GM10847 (cell line): Measurements from ENCODE around the gene ELOVL7.

Experiments used
- POLR2A ChIP-seq: IDR thresholded peaks from 2 replicates; pipeline ENCODE4 v1.6.1; 2011; ENCODE audit not compliant: insufficient read length; ENCODE audit errors: extremely low read depth

ELOVL7 gene

DNA sequence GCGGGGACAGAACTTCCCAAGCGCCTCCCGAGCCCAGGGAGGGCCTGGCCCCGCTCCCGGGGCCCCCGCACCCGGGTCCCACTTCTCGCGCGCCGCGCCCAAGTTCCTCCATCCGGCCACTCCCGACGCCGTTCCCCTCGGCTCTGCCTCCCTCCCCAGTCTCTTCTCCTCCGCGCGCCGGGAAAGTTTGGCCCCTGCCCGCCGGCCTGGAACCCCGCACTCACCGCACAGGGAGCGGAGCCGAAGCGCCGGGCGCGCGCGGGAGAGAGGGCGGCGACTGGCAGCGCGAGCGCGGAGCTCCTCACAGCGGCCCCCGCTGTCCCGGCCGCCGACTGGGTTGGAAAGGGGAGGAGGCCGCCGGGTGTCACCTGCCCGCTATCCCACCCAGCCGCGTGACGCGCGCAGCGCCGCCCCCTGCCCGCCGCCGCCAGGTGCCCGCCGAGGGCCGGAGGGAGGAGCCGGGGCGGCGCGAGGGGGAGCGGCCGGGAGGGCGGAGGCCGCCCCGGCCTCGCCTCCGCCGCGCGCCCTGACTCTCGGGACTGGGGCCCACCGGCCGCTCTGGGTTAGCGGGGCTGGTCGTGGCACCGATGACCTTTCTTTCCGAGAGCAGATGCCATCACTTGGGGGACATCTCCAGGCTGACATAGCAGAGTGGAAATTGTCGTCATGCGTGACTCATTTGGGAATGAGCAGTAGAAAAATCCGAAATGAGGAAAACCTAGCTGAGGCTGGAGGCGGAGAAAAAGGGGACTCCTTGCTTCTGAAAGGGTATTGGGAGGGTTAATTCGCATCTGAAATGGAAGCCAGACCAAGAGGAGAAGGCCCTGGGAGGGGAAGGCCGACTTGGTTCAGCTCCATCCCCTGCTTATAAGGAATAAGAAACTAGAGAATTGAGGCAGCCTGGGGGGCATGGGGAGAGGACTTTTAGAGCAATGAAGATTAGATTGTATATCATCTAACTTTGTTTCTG is at the start of gene ELOVL7:
Gene ELOVL7, minus strand, starts transcription at position 334 of the 970 bp plus-strand sequence. CDS start 56,872 bp downstream, outside the sequence.
- no peak for TF ChIP-seq POLR2A

DNA sequence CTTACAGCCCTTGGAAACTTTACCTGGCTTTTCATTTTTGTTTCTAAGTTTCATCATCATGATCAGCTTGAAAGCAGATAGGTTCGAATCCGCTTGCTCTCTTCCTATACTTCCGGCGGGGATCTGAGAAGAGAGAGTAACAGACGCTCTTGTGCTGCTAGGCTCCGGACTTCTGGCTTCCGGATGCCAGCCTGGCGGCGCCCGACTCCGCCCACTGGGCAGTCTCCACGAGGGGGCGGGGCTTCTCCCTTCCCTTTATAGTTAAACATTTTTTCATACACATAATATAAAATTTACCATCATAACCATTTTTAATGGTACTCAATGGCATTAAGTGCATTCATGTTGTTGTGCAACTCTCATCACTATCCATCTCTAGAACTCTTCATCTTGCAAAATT is 49.5 kb upstream of the ELOVL7 start:
- TF ChIP-seq POLR2A: no peak

DNA sequence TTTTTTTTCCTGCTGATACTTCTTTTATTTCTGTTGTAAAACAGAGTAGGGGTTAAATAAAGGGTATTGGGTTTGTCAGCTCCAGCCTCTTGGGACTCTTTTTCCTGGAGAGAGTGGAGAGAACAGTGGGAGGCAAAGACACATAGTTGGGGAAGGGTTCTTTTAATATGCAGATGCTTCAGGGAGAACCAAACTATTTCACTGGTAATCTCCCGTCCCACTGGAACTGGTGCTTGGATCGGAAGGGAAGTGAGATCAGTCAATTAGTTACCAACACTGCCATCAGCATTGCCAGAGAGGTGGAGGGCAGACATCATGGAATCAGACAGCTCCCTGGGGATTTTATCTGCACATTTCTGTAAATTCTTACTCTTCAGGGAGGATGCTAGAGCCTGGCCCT is 47.6 kb upstream of the ELOVL7 start:
- TF ChIP-seq POLR2A: no peak

DNA sequence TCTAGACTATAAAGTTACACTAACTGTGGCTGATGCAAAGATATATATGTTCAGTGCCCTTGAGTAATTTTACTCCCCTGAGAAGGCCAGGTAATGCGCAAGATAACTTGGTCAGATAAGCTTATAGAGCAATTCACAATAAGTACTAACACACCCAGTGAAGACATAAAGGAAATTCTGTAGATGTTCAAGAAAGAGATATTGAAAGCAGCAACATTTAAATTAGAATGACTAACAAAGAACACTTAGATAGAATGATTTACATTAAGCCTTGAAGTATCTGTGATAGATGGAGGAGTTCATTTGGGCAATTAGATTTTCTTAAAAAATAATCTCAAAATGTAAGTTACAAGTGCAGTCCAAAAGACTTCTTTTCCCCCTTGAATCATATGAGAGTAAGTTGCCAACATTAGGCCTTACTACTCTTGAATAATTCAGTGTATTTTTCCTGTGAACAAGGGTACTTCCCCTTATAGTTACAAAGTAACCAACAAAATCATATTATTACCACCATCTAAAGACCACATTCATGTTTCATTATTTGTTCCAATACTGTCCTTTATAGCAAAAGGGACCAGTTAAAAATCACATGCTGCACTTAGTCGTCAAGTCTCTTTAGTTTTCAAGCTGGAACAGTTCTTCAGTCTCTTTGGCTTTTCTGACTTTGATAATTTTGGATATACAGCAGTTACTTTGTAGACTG is 44.4 kb upstream of the ELOVL7 start:
- no peak for TF ChIP-seq POLR2A

DNA sequence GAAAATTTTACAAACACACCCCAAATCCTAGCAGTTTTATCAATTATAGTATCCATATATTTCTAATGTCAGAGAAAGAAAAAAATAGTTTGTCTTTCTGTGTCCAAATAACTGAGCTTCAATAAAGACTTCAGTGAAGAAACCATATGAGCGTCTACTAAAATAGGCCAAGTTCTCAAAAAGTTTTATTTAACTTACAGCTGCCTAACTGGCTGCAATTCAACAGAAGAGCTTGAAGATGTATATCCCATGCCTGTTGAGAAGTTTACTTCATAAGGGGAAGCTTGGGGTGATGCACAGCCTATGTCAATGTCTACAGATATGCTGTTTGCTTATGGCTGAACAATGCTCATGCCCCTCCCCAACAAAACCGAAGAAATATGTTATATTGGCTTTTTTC is 43.7 kb upstream of the ELOVL7 start:
- TF ChIP-seq POLR2A: no peak

DNA sequence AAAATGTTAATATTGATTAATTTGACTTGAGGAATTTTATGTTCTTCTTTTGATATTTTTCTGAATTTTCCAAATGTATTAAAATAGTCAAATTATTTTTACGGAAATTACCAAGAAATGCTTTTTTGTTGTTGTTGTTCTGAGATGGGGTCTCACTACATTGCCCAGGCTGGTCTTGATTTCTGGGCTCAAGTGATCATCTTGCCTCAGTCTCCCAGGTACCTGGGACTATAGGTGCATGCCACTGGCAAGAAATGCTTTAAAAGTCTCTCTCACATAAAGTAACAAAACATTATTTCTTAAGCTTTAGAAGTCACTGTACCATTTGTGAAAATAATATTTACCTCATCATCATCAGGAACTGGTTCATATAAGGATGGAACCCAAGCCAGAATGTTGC is 43.0 kb upstream of the ELOVL7 start:
- no peak for TF ChIP-seq POLR2A

DNA sequence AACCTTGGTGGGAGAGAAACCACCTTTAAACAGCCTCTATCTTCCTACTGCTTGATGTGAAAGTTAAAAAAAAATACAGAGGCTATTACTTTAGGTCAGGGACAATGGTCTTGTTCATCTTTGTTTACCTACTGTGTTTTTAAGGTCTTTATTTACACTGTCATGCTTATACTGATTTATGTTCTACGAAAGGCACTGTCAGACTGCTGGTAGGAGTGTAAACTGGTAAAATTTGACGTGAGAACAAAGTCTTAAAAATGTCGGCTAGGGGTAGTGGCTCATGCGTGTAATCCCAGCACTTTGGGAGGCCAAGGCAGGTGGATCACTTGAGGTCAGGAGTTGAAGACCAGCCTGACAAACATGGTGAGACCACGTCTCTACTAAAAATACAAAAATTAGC is 42.1 kb upstream of the ELOVL7 start:
- TF ChIP-seq POLR2A: no peak

DNA sequence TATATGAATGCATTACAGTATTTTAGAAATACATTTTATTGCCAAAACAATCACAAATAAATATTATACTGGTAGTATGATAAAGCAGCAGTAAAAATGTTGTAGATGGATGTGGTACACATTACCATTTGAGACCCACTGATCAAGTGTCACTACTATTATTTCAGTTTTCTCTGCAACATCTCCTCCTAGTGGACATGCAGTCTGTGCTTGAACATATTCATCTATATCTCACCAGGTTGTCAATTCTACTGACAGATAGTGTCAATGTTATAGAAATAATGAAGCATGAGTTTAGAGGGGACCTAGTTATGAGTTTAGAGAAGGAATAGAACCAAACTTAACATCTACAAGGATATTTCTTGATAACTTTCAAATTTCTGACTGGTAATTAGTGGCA is 39.2 kb upstream of the ELOVL7 start:
- no peak for TF ChIP-seq POLR2A

DNA sequence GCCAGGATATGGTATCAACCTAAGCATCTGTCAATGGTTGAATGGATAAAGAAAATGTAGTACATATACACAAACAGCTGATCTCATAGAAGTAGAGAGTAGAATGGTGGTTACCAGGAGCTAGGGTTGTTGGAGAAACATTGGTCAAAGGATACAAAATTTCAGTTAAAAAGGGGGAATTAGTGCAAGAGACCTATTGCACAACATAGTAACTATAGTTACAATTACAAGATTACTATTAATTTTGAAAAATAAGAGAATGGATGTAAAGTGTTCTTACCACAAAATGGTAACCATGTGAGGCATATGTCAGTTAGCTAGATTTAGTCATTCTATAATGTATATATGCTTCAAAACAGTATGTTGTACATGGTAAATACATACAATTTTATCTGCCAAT is 28.8 kb upstream of the ELOVL7 start:
- no peak for TF ChIP-seq POLR2A

DNA sequence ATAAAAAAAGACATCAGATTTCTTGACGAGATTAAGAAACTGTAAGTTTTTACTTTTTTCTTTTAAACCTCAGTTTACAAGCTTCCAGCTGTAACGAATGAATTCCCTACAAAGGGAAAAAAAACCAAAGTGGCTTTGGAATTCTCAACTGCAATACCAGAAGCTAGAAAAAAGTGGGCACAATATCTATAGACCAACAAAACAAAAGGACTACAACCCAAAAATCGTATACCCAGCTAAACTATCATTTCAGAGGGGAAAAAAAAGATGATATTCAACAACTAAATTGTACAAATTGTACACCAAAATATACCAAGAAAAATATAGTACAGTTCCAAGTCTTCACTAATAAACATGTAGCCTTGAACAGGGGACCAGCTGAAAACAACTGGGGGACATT is 26.8 kb upstream of the ELOVL7 start:
- TF ChIP-seq POLR2A: no peak

DNA sequence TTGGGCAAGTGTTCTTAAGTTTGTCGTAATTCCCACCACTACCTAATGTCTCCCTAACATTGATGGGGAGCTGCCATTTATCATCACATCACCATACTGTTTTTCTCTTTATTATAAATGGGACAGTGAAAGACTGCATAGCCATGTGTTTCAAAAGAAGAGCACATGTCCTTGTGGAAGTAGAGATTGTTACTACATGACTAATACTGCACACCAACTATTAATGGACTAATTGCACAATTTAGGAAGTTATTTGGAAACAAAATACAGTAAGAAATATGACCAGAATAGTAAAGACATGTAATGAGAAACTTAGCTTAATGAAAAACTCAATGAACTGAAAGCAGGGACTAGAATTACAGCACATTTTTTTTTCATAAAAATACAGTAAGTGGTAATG is 12.0 kb upstream of the ELOVL7 start:
- TF ChIP-seq POLR2A: no peak

DNA sequence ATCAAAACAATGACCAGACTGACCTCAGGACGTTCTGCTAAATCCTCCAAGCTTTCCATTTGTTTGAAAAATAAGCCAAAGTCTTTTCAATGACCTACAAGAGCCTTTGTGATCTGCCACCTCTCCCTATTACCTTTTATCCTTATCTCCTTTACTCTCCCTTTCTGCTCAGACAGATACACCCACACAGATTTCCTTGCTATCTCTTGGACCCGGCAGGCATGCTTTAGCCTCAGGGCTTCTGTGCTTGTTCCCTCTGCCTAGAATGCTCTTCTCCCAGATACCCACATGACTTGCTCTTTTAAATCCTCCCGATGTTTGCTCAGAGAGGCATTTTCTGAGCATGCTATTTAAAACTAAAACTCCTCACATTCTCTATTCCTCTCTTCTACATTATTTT is 8.9 kb upstream of the ELOVL7 start:
- no peak for TF ChIP-seq POLR2A

DNA sequence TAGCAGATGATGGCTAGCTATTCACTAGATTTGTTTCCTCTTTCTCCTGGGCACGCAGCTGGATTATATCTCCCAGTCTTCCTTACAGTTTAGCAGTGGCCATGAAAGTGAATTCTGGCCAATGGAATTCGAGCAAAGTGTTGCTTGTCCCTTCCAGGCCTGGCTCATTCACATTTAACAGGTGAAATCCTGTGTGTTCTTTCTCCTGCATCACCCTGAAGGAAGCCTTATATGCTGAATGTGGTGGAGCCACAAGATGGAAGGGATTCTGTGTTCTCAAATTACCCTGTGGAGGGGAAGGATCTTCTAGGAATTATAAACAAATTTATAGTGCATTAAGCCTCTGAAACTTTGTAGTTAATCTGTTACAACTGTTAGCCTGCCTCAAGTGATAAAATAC is 8.2 kb upstream of the ELOVL7 start:
- TF ChIP-seq POLR2A: no peak

DNA sequence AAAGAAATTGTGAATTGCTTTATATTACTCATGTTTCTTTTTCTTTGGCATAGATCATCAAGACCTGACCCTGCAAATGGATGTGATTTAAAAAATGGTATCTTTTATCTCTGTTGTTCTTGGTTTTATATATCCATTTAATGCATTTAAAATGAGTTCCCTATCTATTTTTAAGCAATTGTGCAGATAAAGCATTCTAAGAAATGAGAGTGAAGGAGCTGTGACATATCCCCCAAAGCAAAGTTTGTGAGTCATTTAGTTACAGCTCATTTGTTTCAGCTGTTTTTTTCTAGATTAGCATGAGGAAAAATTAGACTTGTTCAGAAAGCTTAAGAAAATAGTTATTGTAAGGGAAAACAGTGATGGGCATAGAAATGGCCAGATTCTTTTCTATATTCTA is 7.6 kb upstream of the ELOVL7 start:
- no peak for TF ChIP-seq POLR2A

DNA sequence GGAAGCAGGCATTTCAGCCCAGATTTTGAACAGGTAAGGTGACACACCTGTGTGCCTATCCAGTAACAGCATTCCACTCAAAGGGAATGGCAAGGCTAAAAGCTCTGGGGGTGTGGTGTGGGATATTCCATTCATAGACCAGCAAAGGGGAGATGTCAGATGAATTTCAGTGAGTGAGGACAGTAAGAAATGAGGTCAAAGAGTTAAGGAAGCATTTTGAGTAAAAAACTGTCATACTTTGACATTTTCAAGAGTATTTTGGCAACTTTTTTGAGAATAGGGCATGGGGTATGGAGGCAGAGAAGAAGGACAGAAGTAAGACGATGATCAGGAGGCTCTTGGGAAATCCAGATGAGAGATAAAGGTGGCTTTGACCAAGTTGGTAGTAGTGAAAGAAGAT is 2.2 kb upstream of the ELOVL7 start:
- no peak for TF ChIP-seq POLR2A

DNA sequence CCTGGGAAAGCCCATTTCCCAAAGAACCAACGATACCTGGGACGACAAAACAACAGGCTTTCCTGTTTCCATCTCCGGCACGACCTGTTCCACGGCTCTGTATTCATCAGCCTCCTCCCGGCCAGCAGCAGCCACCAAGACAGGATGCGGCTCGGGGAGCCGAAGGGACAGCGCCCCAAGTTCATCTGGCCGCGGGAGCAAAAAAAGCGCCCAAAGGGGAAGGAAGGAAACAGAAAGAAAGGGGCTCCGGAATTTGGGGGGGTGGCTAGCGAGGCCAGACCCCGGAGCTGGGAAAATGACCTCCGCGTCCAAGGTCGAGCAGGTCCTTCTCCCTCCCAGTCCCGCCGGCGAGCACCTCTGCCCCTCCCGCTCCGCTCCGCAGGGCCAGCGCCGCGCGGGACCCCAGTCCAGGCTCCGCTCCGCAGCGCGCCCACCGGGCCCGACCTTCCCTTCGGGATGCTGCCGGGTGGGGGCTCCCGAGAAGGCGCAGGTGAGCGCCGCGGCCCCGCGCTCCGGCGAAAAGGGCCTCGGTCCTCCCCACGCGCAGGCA is 608 bp downstream of the ELOVL7 start:
- TF ChIP-seq POLR2A: no peak
